IMR-90 (cell line): ENCODE measurements around the gene TSPEAR. TPM values are rescaled to one million over a fixed set of nuclear protein-coding genes. Genes with fewer than 3 reads are reported as not detected.

ENCODE experiments used
- ATAC-seq: fragments of 200-7000 bp; cut with Tn5 transposase; 2 replicates; pipeline ENCODE4 v1.9.1; 2020; ENCODE audit warnings: low read depth, mild to moderate bottlenecking, moderate library complexity
- BruUV-seq: library from RNA; stranded (reverse); fragments of 400-500 nt; replicated peaks from 2 replicates; lab custom pipeline; 2021; lab: Mats Ljungman, UMichigan
- CTCF ChIA-PET: fragments of 300-600 bp; formaldehyde crosslinking; extraction: SDS; loops from one replicate; lab custom pipeline; 2021; ENCODE audit warnings: antibody characterized with exemption; lab: Yijun Ruan, JAX
- POLR2A ChIA-PET: fragments of 300-600 bp; sonication (Branson Sonifier 250); formaldehyde crosslinking; loops from one replicate; lab custom pipeline; 2022; ENCODE audit warnings: antibody characterized with exemption; ENCODE audit not compliant: unreplicated experiment; lab: Charles Lee
- DNase-seq: peaks from one replicate; pipeline ENCODE4 v3.0.0; 2013
- H2AFZ ChIP-seq: replicated peaks from 2 replicates; pipeline ENCODE3; 2013; ENCODE audit warnings: low read length, mild to moderate bottlenecking; ENCODE audit not compliant: poor library complexity
- H2AK5ac ChIP-seq: 2 replicates; pipeline ENCODE4 v1.6.1; 2013; ENCODE audit warnings: low read depth, low read length, inconsistent platforms
- H2AK9ac ChIP-seq: replicated peaks from 2 replicates; pipeline ENCODE3; 2013; ENCODE audit warnings: mild to moderate bottlenecking, low read depth, low read length, moderate library complexity; ENCODE audit not compliant: poor library complexity
- H2BK120ac ChIP-seq: 2 replicates; pipeline ENCODE4 v1.6.1; 2013; ENCODE audit warnings: low read depth, low read length, inconsistent platforms
- H2BK15ac ChIP-seq: 3 replicates; pipeline ENCODE4 v1.6.1; 2013; ENCODE audit warnings: low read depth, low read length, inconsistent platforms
- H2BK20ac ChIP-seq: 2 replicates; pipeline ENCODE4 v1.6.1; 2013; ENCODE audit warnings: low read depth, mild to moderate bottlenecking, inconsistent platforms, low read length, moderate library complexity
- H2BK5ac ChIP-seq: 2 replicates; pipeline ENCODE4 v1.6.1; 2013; ENCODE audit warnings: mild to moderate bottlenecking, low read depth, low read length, inconsistent platforms; ENCODE audit not compliant: poor library complexity, severe bottlenecking
- H3K14ac ChIP-seq: replicated peaks from 2 replicates; pipeline ENCODE4 v1.6.1; 2013; ENCODE audit warnings: low read depth, low read length, inconsistent platforms
- H3K18ac ChIP-seq: 2 replicates; pipeline ENCODE4 v1.6.1; 2013; ENCODE audit warnings: low read depth, low read length, control low read depth
- H3K23ac ChIP-seq: 2 replicates; pipeline ENCODE4 v1.6.1; 2013; ENCODE audit warnings: low read depth, low read length, inconsistent platforms
- H3K27ac ChIP-seq: 2 replicates; pipeline ENCODE4 v1.5.1; 2013; ENCODE audit warnings: mild to moderate bottlenecking, control low read depth, low read length; ENCODE audit not compliant: insufficient read depth
- H3K27me3 ChIP-seq: 2 replicates; pipeline ENCODE4 v1.6.1; 2013; ENCODE audit warnings: low read length; ENCODE audit not compliant: control insufficient read depth, insufficient read depth
- H3K36me3 ChIP-seq: 2 replicates; pipeline ENCODE4 v1.6.1; 2013; ENCODE audit warnings: low read length, mixed read lengths; ENCODE audit not compliant: control insufficient read depth, insufficient read depth
- H3K4ac ChIP-seq: 2 replicates; pipeline ENCODE4 v1.6.1; 2013; ENCODE audit warnings: low read depth, low read length, inconsistent platforms
- H3K4me1 ChIP-seq: 2 replicates; pipeline ENCODE4 v1.6.1; 2013; ENCODE audit warnings: low read length, mixed read lengths; ENCODE audit not compliant: control insufficient read depth, insufficient read depth
- H3K4me2 ChIP-seq: 2 replicates; pipeline ENCODE4 v1.6.1; 2013; ENCODE audit warnings: low read depth, mild to moderate bottlenecking, control low read depth, low read length, moderate library complexity
- H3K4me3 ChIP-seq: 2 replicates; pipeline ENCODE4 v1.5.1; 2013; ENCODE audit warnings: low read depth, mild to moderate bottlenecking, control low read depth, low read length, moderate library complexity; ENCODE audit not compliant: insufficient read depth
- H3K56ac ChIP-seq: 2 replicates; pipeline ENCODE4 v1.6.1; 2013; ENCODE audit warnings: low read length, inconsistent platforms; ENCODE audit not compliant: insufficient read depth; ENCODE audit errors: extremely low read depth
- H3K79me1 ChIP-seq, 2 experiments: 2 replicates each; pipeline ENCODE4 v1.6.1; 2013; ENCODE audit warnings: low read length in 2 of 2, inconsistent platforms in 1 of 2, low read depth in 1 of 2
- H3K9ac ChIP-seq: 2 replicates; pipeline ENCODE4 v1.6.1; 2013; ENCODE audit warnings: low read depth, low read length, control low read depth
- H3K9me1 ChIP-seq: 2 replicates; pipeline ENCODE4 v1.6.1; 2013; ENCODE audit warnings: low read length, inconsistent platforms; ENCODE audit not compliant: insufficient read depth
- H3K9me3 ChIP-seq: 2 replicates; pipeline ENCODE4 v1.6.1; 2013; ENCODE audit warnings: low read length; ENCODE audit not compliant: control insufficient read depth, insufficient read depth
- H4K20me1 ChIP-seq: 2 replicates; pipeline ENCODE4 v1.6.1; 2013; ENCODE audit warnings: low read length, inconsistent platforms; ENCODE audit not compliant: insufficient read depth
- H4K5ac ChIP-seq: 2 replicates; pipeline ENCODE4 v1.6.1; 2013; ENCODE audit warnings: mild to moderate bottlenecking, low read depth, low read length, control low read depth
- H4K8ac ChIP-seq, 2 experiments: 2 replicates each; pipeline ENCODE4 v1.6.1; 2013; ENCODE audit warnings: low read depth in 2 of 2, low read length in 2 of 2, control low read depth in 1 of 2, inconsistent platforms in 1 of 2
- H4K91ac ChIP-seq: 2 replicates; pipeline ENCODE4 v1.6.1; 2013; ENCODE audit warnings: low read depth, low read length, inconsistent platforms; ENCODE audit not compliant: insufficient read depth
- BHLHE40 ChIP-seq: fragments of 150-350 bp; IDR thresholded peaks from 2 replicates; pipeline ENCODE4 v1.6.1; 2016; ENCODE audit warnings: mild to moderate bottlenecking, low read depth, low read length
- CEBPB ChIP-seq: IDR thresholded peaks from 2 replicates; pipeline ENCODE4 v1.6.1; 2012; ENCODE audit warnings: low read depth, low read length, improper control_type of control experiment
- CHD1 ChIP-seq: IDR thresholded peaks from 2 replicates; pipeline ENCODE4 v1.6.1; 2012; ENCODE audit warnings: low read depth, low read length, improper control_type of control experiment
- MAFK ChIP-seq: IDR thresholded peaks from 2 replicates; pipeline ENCODE4 v1.6.1; 2012; ENCODE audit warnings: low read depth, low read length, improper control_type of control experiment
- MAZ ChIP-seq: IDR thresholded peaks from 2 replicates; pipeline ENCODE4 v1.6.1; 2012; ENCODE audit warnings: low read depth, mild to moderate bottlenecking, low read length, improper control_type of control experiment, moderate library complexity, borderline replicate concordance
- MXI1 ChIP-seq: IDR thresholded peaks from 2 replicates; pipeline ENCODE4 v1.6.1; 2012; ENCODE audit warnings: low read depth, mild to moderate bottlenecking, low read length, moderate library complexity, borderline replicate concordance
- NFE2L2 ChIP-seq: fragments of 150-350 bp; IDR thresholded peaks from 2 replicates; pipeline ENCODE4 v1.6.1; 2016; ENCODE audit warnings: low read depth, mild to moderate bottlenecking, low read length
- POLR2A ChIP-seq: IDR thresholded peaks from 2 replicates; pipeline ENCODE4 v1.6.1; 2012; ENCODE audit warnings: mild to moderate bottlenecking, low read depth, low read length
- RCOR1 ChIP-seq: IDR thresholded peaks from 2 replicates; pipeline ENCODE4 v1.6.1; 2012; ENCODE audit warnings: mild to moderate bottlenecking, low read length, improper control_type of control experiment; ENCODE audit not compliant: insufficient replicate concordance
- RFX5 ChIP-seq: IDR thresholded peaks from 2 replicates; pipeline ENCODE4 v1.8.0; 2012; ENCODE audit warnings: low read depth, mild to moderate bottlenecking, low read length, moderate library complexity
- SMC3 ChIP-seq: fragments of 150-350 bp; IDR thresholded peaks from 2 replicates; pipeline ENCODE4 v1.6.1; 2016; ENCODE audit warnings: low read depth, mild to moderate bottlenecking, antibody characterized with exemption, low read length, moderate library complexity
- WGBS, 2 experiments: methylation state at CpG; one replicate each; pipeline versions ENCODE4 v1.1.5 to v1.1.7; 2013; ENCODE audit warnings: missing lambda C conversion rate in 2 of 2; ENCODE audit not compliant: insufficient read length in 1 of 2; ENCODE audit errors: extremely low coverage in 2 of 2; 5-methylcytosine and 5-hydroxymethylcytosine counted together
- dilution Hi-C: fragments of 300-500 bp; cut with HindIII; formaldehyde crosslinking; loops from one replicate; pipeline ENCODE4 v1.14.3; 2018; ENCODE audit warnings: low sequenced_read_pairs; ENCODE audit not compliant: unreplicated experiment
- in situ Hi-C: fragments of 300-500 bp; cut with MboI; formaldehyde crosslinking; loops from 3 replicates; pipeline ENCODE4 v1.14.3; 2019; ENCODE audit warnings: low sequenced_read_pairs, inconsistent platforms, mixed read lengths
- intact Hi-C: fragments of 100-400 bp; cut with micrococcal nuclease; formaldehyde crosslinking; loops from 2 replicates; pipeline ENCODE4 v1.10.0; 2022
- polyA plus RNA-seq, 3 experiments: library from polyadenylated mRNA; depleted of rRNA; stranded (reverse); fragments of >200 nt; gene quantifications; 2 replicates each; pipeline ENCODE4 v1.2.3, GENCODE V29; 2012; ENCODE audit warnings: low replicate concordance in 1 of 3
- total RNA-seq: library from RNA; depleted of rRNA; stranded (reverse); fragments of >200 nt; gene quantifications from 2 replicates; pipeline ENCODE4 v1.2.3, GENCODE V29; 2012
- TF ChIP-seq, protein P1 (sequence below): fragments of 150-350 bp; IDR thresholded peaks from 2 replicates; pipeline ENCODE4 v1.6.1; 2017; ENCODE audit warnings: mild to moderate bottlenecking, antibody characterized with exemption, low read length, low read depth

TSPEAR gene
- total and polyA plus RNA-seq, 2 of the 4 experiments (the other 2 are of a cell fraction) = not detected

DNA sequence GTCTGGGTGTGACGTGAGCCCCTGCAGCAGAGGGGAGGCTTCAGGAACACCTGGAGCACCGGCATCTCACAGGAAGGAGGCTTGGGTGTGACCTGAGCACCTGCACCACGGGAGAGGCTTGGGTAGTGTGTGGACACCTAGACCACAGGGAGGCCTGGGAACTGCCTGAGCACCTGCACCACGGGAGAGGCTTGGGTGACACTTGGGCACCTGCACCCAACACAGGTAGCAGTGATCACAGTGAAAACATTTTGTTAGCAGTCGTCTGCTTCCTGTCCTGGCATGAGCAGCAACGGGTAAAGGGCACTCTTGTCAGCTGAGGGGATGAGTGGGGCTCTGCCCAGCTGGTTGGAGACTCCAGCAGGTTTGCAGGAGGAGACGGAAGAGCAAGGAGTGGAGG is 233.7 kb downstream of the TSPEAR start:
- no peak overlapping the region for H2AK9ac ChIP-seq
- no peak overlapping the region for H3K56ac ChIP-seq
- H3K27ac ChIP-seq = no peak overlapping the region
- H3K79me1 ChIP-seq = no peaks in the 10 kb centered on the region
- ChIA-PET CTCF (interaction anchor here (0.6 kb wide), 1 partner anchor 629 kb away, joined by 3 read pairs; no protein-coding TSS in a partner anchor), POLR2A (no interaction called here)
- no peak overlapping the region for H2BK5ac ChIP-seq
- DNase-seq (no peak), ATAC-seq (no peak)
- intact Hi-C loops (no loop called here), dilution Hi-C loops (no loop called here), in situ Hi-C loops (no loop called here)
- no peaks in the 10 kb centered on the region for H3K36me3 ChIP-seq
- no peak overlapping the region for H4K5ac ChIP-seq
- WGBS, 2 experiments = 20% methylated on average over 2 of the region's 7 CpGs; no CpG with 5 or more reads in 1 of the 2 experiments
- BruUV-seq = no TSS peak
- no peak overlapping the region for H3K4me2 ChIP-seq
- no peak overlapping the region for H3K9ac ChIP-seq
- H3K27me3 ChIP-seq = peaks cover 8% of the 10 kb centered on the region
- H4K20me1 ChIP-seq = no peaks in the 10 kb centered on the region
- no peak overlapping the region for H4K91ac ChIP-seq
- H3K4ac ChIP-seq = no peak overlapping the region
- no peaks in the 10 kb centered on the region for H3K9me1 ChIP-seq
- H4K8ac ChIP-seq = no peak overlapping the region
- TF ChIP-seq CEBPB (no peak), RCOR1 (no peak), SMC3 (no peak), RFX5 (no peak), MXI1 (no peak), POLR2A (no peak), BHLHE40 (no peak), NFE2L2 (no peak), MAZ (no peak), CHD1 (no peak), MAFK (no peak)
- TF ChIP-seq, protein P1, sequence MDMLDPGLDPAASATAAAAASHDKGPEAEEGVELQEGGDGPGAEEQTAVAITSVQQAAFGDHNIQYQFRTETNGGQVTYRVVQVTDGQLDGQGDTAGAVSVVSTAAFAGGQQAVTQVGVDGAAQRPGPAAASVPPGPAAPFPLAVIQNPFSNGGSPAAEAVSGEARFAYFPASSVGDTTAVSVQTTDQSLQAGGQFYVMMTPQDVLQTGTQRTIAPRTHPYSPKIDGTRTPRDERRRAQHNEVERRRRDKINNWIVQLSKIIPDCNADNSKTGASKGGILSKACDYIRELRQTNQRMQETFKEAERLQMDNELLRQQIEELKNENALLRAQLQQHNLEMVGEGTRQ = no peak
- no peak overlapping the region for H3K23ac ChIP-seq
- no peaks in the 10 kb centered on the region for H3K9me3 ChIP-seq
- H3K18ac ChIP-seq = no peak overlapping the region
- H3K14ac ChIP-seq = no peak overlapping the region
- no peaks in the 10 kb centered on the region for H3K4me1 ChIP-seq
- no peak overlapping the region for H2BK20ac ChIP-seq
- no peak overlapping the region for H2BK120ac ChIP-seq
- H2AFZ ChIP-seq = no peak overlapping the region
- no peak overlapping the region for H3K4me3 ChIP-seq
- no peak overlapping the region for H2AK5ac ChIP-seq
- H2BK15ac ChIP-seq = no peak overlapping the region
